Activated T-helper 1 cell treated with anti-CD3 and anti-CD28 coated beads, Interleukin-2, amount 50 U/mL, for 16 hours (primary cell): Measurements from ENCODE around the gene SNRPD3.

Experiments
- DNase-seq, 2 donors: peaks; one replicate each; pipeline ENCODE4 v3.0.0-alpha.2; 2020; ENCODE audit warnings: low read depth in 1 of 2, low spot score in 1 of 2

Gene SNRPD3

DNA sequence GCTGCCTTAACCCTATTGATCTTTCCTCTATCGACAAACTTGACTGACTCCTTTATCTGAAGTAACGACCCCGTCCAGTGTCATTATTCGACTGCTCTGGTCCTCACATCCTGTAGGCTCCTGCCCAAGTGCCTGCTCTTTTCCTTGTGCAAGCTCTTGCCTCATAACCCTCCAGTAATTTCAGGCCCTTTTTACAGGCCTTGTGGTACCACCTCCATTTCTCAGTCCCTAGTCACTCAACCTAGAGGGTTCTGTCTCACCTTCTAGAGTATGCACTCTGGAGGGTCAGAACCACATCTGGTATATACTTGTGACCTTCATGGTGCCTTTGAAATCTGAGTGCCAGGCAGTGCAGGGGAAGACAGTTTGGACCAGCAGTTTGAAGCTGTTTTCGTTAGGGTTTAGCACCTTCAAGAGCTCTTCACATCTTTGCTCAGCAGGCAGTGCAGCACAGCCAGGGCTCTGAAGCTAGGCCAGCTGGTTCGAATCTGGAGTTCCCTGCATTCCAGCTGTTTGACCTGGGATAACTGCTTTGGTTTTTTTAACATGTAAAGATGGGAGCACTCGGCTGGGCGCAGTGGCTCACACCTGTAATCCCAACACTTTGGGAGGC, 11.2 kb downstream of the SNRPD3 start:
- no peak for DNase-seq

DNA sequence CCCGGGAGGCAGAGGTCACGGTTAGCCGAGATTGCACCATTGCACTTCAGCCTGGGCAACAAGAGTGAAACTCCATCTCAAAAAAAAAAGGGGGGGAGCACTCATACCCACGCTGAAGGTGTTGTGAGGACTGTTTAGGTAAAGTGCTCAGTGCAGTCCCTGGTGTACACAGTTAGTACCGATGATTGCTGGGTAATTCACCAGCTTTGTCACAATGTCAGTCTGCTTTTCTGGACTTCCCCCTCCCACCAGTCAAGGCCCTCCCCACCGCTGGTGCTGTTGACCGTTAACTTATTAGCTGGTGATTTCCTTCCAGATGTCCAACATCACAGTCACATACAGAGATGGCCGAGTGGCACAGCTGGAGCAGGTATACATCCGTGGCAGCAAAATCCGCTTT, 11.9 kb downstream of the SNRPD3 start:
- DNase-seq: no peak

DNA sequence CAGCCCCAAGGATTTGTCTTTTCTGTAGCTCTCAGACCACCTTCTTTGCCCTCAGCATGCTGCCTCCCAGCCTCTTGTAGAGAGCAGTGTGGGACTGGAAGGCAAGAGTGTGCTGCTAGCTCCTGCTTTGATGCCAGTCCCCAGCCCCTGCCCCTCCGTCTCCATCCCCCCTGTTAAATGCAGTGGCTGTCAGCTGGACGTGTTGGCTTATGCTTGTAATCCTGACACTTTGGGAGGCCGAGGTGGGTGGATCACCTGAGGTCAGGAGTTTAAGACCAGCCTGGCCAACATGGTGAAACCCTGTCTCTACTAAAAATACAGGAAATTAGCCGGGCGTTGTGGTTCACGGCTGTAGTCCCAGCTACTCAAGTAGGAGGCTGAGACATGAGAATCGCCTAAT, 15.5 kb downstream of the SNRPD3 start:
- no peak for DNase-seq

DNA sequence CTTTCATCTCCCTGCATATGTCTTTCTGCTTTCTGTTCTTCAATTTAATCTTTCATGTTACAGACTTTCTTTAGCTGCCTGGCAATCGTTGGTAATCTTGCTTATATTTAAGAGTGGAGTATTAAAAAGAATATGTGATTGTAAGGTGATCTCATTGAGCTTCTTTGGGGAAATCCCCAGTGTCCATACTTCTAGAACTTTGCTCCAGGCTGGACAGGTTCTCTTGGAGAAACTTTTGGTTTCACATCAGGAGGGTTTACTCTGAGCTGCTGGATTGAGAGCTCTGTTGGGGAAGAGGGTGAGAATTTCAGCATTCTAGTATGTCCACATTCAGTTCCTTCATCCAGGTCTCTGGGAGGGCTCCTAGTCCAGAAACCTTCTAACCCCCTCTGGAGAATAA, 21.0 kb downstream of the SNRPD3 start:
- DNase-seq: no peak

DNA sequence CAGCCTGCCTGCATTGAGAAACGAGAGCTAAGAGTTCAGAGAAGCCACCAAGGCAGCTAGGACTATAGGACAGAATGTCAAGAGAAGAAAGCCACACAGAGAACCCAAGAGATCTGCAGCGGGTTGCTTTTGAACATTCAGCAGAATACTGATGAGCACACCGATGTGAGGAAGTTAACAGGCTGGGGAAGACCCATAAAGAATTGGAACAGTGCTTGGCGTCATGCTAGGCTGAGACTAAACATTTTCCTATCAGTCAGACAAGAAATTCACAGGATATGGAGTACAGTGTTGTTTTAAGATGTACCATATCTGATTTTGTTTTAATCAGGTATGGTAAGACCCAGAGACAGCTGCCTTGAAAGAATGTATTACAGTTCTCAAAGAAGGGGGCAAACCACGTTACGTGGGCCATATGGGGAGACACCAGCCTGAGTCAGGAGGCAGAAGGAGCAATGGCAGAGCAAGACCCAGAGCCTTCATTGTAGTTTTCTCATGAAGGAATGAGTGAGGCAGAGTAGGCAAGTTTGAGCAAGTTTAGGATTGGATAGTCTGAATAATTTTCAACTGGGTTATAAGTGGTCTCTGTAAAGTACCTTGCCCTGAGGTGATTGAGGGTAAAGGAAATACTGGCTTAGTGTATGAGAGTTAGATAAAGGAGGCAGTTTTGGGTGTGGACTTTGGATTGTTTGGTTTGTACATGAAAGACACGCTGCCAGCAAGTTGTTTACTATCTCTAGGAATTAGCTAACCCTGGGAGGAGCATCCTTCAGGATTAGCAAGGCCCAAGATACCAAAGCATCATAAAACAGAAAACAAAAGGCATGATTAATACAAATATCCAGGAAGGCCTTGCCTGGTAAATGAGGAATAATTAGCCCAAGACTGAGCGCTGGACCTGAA, 22.8 kb downstream of the SNRPD3 start:
- no peak for DNase-seq

DNA sequence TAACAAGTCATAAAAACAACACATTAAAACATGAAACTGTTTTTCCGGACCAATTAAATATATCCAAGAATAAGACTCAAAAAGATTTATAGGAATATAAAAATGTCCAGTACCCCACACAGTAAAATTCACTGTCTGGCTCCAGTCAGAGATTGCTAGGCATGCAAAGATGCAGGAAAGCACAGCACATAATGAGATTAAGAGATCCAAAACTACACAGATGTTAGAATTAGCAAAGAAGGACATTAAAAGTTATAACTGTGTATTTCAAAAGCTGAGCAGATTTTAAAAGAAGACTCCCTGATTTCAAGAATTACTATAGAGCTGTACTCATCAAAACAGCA, 23.4 kb downstream of the SNRPD3 start:
- DNase-seq: no peak

DNA sequence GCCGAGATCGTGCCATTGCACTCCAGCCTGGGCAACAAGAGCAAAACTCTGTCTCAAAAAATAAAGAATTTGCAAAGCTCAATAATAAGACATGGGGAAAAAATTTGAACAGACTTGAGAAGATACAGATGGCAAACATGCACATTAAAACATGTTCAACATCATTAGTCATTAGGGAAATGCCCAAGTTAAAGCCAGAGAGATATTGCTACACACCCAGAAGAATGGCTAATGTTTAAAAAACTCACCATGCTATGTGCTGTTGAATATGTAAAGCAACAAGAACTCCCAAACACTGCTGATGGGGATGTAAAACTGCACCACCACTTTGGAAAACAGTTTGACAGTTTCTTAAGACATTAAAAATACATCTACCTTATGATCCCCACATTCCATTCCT, 24.5 kb downstream of the SNRPD3 start:
- DNase-seq: no peak

DNA sequence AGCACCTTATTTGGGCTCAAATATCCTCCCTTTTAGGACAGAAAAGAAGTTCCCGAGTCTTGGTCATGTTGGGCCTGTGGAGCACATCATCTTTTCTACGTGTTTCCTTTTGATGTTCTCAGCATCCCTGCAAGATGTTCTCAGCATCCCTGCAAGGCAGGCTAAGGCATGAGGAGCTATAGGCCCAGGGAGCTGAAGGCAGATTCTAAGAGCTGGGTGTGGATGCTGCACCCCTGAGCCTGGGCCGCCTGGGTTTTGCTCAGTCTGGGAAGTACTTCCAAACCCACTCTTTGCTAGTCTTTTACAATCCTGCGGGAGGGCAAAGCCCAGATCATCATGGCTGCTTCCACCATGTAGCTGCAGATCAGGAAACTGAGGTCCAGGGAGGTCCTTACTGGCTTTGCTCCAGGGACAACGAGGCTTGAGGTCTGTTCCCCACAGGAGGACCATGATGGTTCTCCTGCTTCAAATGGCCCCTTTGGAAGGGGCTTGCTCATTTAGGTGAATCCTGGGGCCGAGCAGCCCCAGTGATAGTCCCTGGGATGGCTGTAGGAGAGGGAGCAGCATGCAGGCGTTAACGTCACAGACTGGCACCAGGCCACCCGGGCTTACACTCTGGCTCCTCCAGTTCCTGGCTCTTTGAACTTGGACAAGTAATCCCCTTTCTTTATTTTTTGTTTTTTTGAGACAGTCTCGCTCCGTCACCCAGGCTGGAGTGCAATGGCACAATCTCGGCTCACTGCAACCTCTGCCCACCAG, 26.4 kb downstream of the SNRPD3 start:
- DNase-seq: no peak

DNA sequence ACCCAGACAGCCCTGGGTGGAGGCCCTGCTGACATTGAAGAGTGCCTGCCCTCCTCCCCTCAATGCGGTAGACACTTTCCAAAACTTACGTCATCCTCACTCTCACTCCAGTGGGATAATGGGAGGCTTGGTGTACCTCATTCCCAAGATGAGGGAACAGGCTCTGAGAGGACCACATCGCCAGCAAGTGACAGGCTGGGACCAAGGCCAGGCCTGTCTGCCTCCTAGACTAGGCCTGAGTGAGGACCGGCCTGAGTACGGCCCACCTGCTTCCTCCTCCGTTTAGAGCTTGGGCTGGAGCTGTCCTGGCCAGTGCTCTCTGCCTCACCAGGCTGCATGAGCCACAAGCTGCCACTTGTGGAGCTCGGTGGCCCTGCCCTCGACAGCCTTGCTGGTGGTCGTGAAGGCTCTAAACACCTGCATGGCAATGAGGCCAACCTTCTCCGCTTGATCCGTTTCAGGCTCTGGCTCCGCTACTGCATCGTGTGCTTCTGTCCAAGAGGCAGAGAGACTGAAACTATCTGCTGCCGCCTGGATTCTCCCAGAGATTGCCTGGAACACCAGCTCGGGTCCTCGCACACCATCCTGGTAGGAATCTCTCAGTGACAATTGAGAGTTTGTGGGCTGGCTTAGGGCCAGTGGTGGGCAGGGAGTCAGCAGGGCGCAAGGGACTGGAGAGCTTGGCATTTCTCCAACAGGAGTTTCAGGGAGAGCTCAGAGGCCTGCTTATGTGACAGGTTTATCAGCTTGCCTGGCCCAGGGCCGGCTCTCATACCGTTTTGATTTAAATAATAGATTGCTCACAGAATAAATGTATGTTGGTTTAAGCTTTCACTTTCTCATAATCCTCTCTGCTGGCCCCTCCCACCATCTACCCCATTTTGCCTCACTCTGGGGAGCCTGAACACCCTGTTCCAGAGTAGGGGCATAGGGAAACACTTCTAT, 27.7 kb downstream of the SNRPD3 start:
- no peak for DNase-seq

DNA sequence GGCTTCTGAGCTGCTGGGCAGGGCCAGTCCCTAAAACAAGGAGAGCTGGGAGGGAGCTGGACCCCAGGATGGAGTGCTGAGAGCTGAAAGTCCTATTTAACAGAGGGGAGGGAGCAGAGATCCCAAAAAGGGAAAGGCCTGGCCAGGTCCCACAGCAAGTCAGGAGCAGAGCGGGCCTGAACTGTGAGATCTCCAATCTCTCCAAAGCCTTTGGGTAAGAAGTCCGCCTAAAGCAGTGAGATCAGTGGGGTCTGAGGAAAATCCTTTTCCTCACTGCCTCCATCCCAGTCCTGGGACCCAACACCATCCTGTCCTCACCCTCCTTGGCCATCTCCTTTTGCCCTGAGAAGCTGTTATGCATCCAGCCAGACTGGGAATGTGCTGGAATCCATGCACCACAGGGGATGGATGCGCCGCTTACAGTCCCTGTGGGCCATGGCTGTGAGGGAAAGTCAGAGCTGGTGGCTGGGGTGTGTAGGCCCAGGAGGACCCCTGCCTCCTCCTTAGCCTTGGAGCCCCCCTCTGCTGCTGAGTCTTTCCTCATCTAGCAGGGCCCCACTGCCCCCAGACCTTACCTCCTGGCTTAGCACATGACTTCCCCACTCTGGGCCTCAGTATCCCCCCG, 28.5 kb downstream of the SNRPD3 start:
- no peak for DNase-seq

DNA sequence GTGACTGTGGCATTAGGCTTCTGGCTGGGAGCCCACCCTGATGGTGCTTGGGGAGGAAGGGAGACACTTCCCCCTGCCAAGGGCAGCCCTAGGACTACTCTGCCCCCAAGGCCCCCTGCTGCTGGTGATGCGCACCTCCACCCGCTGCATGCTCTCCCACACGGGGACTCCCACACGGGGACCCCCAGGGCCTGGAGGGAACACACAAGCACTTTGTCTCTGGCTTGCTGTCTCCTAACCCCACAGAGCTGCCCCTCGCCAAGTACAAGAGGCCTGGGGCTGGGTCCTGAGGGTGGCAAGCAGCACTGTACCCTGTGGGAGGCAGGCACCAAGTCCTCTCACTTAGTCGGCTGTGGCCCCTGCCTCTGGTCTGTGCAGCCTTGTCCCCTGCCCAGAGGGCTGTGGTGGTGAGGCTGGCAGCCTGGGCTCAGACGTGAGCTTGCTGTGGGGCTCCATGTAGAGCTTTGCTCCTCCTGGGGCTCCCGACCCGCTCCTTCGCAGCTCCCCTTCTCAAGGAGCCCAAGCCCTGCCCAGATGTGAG, 29.1 kb downstream of the SNRPD3 start:
- DNase-seq: no peak

DNA sequence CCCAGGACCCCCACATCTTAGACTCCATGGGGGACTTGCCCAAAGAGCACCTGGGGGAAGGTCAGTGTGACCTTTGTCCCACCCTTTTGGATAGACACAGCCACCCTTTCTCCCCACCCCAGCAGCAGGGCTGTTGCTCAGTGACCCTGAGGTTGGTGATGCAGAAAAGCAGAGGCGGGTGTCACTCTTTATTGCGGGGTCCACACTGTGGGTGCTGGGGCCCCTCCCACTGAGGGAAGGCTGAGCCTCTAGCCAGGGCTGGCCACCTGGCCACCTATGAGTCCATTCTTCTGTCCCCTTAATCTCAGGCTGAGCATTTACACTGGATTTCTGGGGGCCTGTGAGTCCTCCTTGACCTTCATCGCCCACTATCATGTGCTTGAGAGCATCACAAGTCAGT, 29.7 kb downstream of the SNRPD3 start:
- DNase-seq: no peak

DNA sequence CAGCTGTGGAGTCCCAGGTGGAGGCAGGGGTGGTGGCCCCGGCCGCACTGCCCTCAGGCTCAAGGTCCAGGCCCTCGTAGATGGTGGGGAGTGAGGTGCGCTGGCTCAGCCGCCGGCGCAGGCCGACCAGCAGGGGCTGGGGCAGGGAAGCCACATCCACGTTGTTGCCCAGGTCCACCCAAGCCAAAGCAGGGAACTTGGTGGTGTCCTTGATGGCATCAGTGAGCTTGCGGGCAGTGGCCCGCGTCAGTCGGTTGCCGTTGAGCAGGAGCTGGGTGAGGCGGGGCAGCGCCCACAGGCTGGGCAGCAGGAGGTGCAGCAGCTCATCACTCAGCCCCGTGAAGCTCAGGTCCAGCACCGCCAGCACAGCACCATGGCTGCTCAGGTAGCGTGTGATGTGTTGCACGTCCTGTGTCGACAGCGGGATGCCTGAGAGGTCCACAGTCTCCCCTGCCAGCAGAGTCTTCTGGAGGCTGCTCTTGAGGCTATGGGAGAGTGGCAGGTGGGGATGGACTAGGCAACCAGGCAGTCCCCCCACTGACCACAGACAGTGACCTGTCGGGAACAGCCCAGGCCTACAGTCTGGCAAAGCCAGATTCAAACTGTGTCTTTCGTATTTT, 30.2 kb downstream of the SNRPD3 start:
- DNase-seq: no peak

DNA sequence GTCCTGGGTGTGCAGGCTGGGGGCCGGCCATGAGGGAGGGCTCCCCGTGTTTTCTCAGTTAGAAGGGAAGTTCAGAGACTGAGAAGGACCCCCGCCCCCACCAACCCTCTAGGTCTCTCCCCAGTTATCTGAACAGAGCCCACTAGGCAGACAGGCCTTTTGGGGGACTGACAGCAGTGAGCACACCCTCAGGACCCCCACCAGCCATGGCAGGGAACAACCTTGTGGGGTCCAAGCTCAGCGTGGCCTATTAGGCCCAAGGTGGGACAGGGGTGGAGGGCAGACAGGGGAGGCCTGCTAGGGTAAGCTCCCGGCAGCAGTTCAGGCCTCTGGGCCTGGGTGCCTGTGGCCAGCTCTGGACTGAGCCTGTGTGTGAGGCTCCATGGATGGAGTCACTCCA, 31.5 kb downstream of the SNRPD3 start:
- DNase-seq: no peak

DNA sequence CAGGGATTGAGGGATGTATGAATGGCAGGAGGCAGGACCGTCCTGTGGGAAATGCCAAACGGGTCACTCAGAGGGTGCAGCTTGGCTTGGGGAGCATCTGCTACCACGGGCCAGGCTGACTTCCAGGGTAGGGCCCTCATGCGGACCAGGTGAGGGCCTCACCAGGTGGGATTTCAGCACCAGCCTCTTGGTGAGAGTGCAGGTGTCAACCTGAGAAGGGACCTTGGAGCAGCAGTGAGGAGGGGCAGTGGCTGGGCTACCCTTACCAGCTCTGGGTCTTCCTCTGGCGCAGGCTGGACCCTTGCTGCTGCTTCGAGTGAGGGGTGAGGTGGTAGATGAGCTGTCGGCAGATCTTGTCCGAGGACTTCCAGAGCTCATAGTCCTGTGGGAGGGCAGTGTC, 32.1 kb downstream of the SNRPD3 start:
- DNase-seq: no peak

DNA sequence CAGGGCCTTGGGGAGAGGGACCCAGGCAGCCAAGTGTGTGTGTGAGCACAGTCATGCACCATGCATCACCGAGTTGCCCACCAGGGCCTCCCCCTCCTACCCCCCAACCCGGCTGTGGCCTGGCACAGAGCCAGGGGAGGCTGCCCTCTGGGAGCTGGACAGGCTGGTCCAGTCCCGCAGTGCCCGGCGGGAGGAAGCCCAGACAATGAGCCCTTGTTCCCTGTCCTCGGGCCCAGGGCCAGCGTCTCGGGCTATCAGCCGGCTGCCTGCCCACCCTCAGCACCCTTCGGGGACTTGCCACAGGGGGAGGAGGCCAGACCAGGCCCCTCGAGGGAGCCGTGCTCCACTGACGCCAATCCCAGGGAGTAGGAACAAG, 32.6 kb downstream of the SNRPD3 start:
- DNase-seq: no peak

DNA sequence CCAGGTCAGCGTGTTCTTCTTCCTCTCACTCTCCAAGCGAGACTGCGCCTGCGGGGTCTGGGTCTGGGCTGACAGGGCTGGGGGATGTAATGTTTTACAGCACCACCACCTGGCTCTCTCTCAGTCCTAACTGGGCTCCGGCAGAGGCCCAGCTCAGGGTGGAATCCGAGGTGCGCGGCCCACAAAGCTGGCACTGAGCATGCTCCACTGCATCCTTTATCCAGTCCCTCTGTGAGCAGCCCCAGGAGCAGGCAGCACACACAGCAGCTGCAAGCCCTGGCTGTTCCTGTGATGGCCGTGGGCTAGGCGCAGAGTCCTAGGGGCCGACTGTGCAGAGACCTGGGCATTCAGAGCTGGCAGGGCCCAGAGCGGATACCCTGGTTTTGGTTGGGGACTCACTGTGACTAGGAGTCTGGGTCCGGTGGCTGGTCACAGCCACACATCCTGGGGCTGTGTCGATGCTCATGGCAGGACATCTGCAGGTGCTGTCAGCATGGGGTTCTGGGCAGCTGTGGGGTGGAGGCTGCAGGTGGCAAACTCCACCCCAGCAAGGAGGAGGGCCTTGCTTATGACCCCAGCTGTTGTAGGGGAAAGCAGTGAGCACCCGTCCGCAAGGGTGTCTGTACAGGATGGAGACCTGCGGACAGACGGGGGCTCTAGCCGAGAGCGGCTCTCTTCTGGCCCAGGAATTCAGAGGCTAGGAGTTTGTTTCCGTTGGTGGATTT, 33.1 kb downstream of the SNRPD3 start:
- no peak for DNase-seq

DNA sequence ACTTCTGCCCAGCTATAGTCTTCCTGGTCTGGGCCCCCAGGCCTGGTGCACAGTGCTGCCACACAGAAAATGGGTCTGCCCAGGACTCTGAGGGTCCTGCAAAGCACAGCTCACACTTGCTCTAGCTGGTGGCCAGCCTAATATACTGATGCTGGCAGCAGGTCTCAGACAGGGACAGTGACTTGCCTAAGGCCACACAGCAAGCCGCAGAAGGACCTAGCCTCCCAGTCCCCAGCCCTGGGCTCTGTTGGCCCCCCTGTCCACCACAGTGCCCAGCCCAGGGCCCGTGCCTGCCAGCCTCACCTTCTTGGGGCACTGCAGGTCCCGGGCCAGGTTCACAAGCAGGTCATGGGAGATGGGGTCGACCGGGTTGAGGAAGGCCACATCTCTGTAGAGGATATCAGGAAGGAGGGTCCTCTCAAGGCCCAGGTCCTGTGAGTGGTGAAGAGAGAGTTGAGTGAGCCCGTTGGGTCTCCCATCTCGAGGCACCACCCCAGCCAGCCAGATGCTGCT, 33.8 kb downstream of the SNRPD3 start:
- no peak for DNase-seq

DNA sequence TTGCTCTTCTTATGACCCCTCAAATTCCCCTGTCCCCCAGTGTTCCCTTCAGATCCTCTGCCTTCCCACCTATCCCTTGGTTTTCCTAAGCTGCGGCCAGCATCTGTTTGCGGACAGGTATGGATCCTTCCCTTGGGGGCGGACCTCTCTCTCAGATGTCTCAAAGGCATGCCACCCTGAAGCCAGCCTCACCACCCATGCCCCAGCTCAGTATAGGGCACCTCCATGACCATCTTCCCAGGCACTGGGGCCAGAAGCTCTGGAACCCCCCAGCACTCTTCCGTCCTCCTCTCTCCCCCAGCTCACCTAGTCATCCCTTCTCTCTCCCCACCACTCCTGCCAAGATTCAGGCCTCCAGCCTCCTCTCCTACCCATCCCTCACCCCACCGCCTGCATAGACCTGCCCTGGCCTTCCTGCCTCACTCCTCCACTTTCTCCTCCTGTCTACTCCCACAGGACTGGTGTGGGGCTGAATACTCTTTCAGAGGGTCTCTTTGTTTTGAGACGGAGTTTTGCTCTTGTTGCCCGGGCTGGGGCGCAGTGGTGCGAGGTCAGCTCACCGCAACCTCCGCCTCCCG, 34.9 kb downstream of the SNRPD3 start:
- no peak for DNase-seq
